SH-SY5Y (cell line): ENCODE measurements around the gene TSKS.

Experiments used
- GATA2 ChIP-seq: IDR thresholded peaks from 2 replicates; pipeline ENCODE4 v1.6.1; 2011; ENCODE audit warnings: mild to moderate bottlenecking, low read depth, low read length
- GATA3 ChIP-seq: IDR thresholded peaks from 2 replicates; pipeline ENCODE4 v1.6.1; 2011; ENCODE audit warnings: low read depth, mild to moderate bottlenecking, low read length, moderate library complexity

- TF ChIP-seq GATA3 = no peak
- no peak for TF ChIP-seq GATA2
These were observed 9.8 kb upstream of the TSKS start for GRCh38 chr19:49772850-49773432.
